KMS-11 (cell line): ENCODE results near the gene HSPA14.

Experiments
- H2AFZ ChIP-seq: fragments of 200-600 bp; sonication (generic); 2 replicates; pipeline ENCODE4 v1.6.1; 2016; ENCODE audit warnings: antibody characterized with exemption, mixed run types, low read depth
- H3K27ac ChIP-seq: fragments of 200-600 bp; sonication (generic); 2 replicates; pipeline ENCODE4 v1.6.1; 2016; ENCODE audit warnings: mild to moderate bottlenecking, mixed run types
- H3K27me3 ChIP-seq: fragments of 200-600 bp; sonication (generic); 2 replicates; pipeline ENCODE4 v1.6.1; 2017; ENCODE audit warnings: mild to moderate bottlenecking, low read depth, mixed run types, moderate library complexity; ENCODE audit not compliant: insufficient read depth
- H3K36me3 ChIP-seq: fragments of 200-600 bp; sonication (generic); 2 replicates; pipeline ENCODE4 v1.6.1; 2017; ENCODE audit warnings: mild to moderate bottlenecking, mixed run types; ENCODE audit not compliant: insufficient read depth
- H3K4me1 ChIP-seq: fragments of 200-600 bp; sonication (generic); 2 replicates; pipeline ENCODE4 v1.6.1; 2016; ENCODE audit warnings: mild to moderate bottlenecking, low read depth, mixed run types; ENCODE audit not compliant: poor library complexity, severe bottlenecking
- H3K4me2 ChIP-seq: fragments of 200-600 bp; sonication (generic); 2 replicates; pipeline ENCODE4 v1.7.0; 2016; ENCODE audit warnings: mild to moderate bottlenecking, mixed run types
- H3K4me3 ChIP-seq: fragments of 200-600 bp; sonication (generic); IDR thresholded peaks from 2 replicates; pipeline ENCODE4 v1.6.1; 2017; ENCODE audit warnings: low read depth, low read length, mixed read lengths; ENCODE audit not compliant: insufficient read depth
- H3K79me2 ChIP-seq: fragments of 200-600 bp; sonication (generic); 2 replicates; pipeline ENCODE4 v1.6.1; 2016; ENCODE audit warnings: low read depth, mixed run types; ENCODE audit not compliant: insufficient read depth
- H3K9ac ChIP-seq: fragments of 200-600 bp; sonication (generic); 2 replicates; pipeline ENCODE4 v1.6.1; 2016; ENCODE audit warnings: mild to moderate bottlenecking, mixed run types
- H4K20me1 ChIP-seq: fragments of 200-600 bp; sonication (generic); 2 replicates; pipeline ENCODE4 v1.6.1; 2016; ENCODE audit warnings: mild to moderate bottlenecking, mixed run types; ENCODE audit not compliant: insufficient read depth
- CTCF ChIP-seq: fragments of 200-600 bp; sonication (generic); conservative IDR thresholded peaks from 2 replicates; pipeline ENCODE4 v1.6.1; 2017; ENCODE audit warnings: low read depth, mild to moderate bottlenecking, antibody characterized with exemption, low read length, moderate library complexity, mixed read lengths

HSPA14 gene

DNA sequence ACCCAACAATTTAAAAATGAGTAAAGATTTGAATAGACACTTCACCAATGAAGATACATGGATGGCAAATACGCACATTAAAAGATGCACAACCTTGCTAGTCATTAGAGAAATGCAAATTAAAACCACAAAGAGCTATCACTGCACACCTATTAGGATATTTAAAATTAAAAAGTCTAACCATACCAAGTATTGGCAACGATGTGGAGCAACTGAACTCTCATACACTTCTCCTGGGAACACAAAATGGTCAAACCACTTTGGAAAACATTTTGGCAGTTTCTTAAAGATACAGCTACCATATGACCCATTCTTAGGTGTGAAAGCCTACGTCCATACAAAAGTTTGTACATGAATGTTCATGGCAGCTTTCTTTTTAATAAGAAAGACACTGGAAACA lies 79.7 kb downstream of the HSPA14 start:
- Histone ChIP-seq H3K4me1 (peaks cover 41% of the 10 kb centered on the region), H3K36me3 (peaks cover 20% of the 10 kb centered on the region; the same call in 1 of the 2 replicates), H3K9ac (no peak overlapping the region), H3K79me2 (no peaks in the 10 kb centered on the region; the same call in 1 of the 2 replicates), H4K20me1 (no peaks in the 10 kb centered on the region), H3K4me3 (no peak overlapping the region), H3K27me3 (no peaks in the 10 kb centered on the region), H2AFZ (no peak overlapping the region), H3K27ac (peak overlapping the region; percentile 93), H3K4me2 (0 out of 2 replicates have a peak overlapping the region, but pooled peaks have one; percentile 77)
- TF ChIP-seq CTCF: no peak

DNA sequence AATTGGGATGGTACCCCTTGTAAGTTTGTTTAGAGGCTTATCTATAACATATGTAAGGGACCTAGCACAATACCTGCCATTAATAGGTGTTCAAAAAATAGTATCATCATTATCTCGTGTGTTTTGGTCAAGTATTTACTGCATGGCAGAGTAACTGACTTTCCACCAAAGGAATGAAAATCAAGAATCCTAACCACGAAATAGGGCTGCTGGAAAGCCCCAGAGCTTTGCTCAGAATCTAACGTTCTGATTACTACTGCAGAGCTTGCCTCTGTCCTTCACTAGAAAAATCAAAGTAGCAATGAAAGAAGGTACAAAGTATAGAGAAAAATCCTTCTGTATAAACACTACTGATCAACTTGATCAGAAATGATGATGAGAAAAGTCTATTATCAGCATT lies 80.9 kb downstream of the HSPA14 start:
- Histone ChIP-seq H3K27ac (peak overlapping the region; percentile 93), H3K4me3 (no peak overlapping the region), H2AFZ (no peak overlapping the region), H4K20me1 (no peaks in the 10 kb centered on the region), H3K4me2 (peak overlapping the region; percentile 77), H3K4me1 (peaks cover 41% of the 10 kb centered on the region), H3K27me3 (no peaks in the 10 kb centered on the region), H3K36me3 (peaks cover 20% of the 10 kb centered on the region; the same call in 1 of the 2 replicates), H3K79me2 (no peaks in the 10 kb centered on the region; the same call in 1 of the 2 replicates), H3K9ac (peak overlapping the region; percentile 25)
- no peak for TF ChIP-seq CTCF
